T-helper 1 cell treated with Interleukin-12 subunit alpha and Interleukin-12 subunit beta and Interleukin-4 antibody, amounts not matched to agents 30 μg/mL and 1 μg/mL, for 36 hours (primary cell): ENCODE results near the gene BIN2.
"Not testable (repeated sequence)": the region's sequence is repeated elsewhere in the genome, so short reads cannot be mapped to it uniquely, and the experiment has no call there.

Experiments
- H3K27ac Mint-ChIP-seq: one replicate; pipeline ENCODE4 v1.8.0; 2021; ENCODE audit warnings: mild to moderate bottlenecking, mixed read lengths
- H3K27me3 Mint-ChIP-seq: one replicate; pipeline ENCODE4 v1.8.0; 2021; ENCODE audit warnings: low read depth, mixed read lengths
- H3K36me3 Mint-ChIP-seq: one replicate; pipeline ENCODE4 v1.8.0; 2021; ENCODE audit warnings: low read depth, mixed read lengths
- H3K4me1 Mint-ChIP-seq: one replicate; pipeline ENCODE4 v1.8.0; 2021; ENCODE audit warnings: low read depth, mixed read lengths
- H3K4me3 Mint-ChIP-seq: one replicate; pipeline ENCODE4 v1.8.0; 2021; ENCODE audit warnings: mild to moderate bottlenecking, moderate library complexity, mixed read lengths
- H3K9me3 Mint-ChIP-seq: one replicate; pipeline ENCODE4 v1.8.0; 2021; ENCODE audit warnings: mixed read lengths

Gene BIN2

DNA sequence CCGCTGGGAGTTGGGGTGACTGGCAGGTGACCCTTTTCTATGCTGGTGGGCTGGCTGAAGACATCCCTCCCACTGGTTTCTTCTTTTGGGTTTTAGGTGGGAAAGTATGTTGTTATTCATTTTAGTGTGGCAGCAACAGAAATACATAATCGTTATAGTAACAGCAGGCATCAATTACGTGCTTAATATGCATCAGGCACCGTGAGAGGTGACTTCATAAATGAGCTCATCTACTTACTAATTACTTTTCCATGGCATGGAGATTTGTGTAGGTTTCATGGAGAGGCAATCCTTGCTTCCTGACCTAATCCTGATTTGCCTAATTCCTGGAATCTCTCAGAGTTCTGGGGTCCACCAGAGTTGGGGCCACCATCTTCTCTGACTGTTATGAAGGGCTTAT is 35.9 kb upstream of the BIN2 start:
- peaks cover 13% of the 10 kb centered on the region for H3K27me3 Mint-ChIP-seq
- no peaks in the 10 kb centered on the region for H3K9me3 Mint-ChIP-seq
- H3K36me3 Mint-ChIP-seq, result peaks cover 15% of the 10 kb centered on the region
- peaks cover 7% of the 10 kb centered on the region for H3K4me1 Mint-ChIP-seq
- no peak overlapping the region for H3K4me3 Mint-ChIP-seq
- H3K27ac Mint-ChIP-seq, result no peak overlapping the region

DNA sequence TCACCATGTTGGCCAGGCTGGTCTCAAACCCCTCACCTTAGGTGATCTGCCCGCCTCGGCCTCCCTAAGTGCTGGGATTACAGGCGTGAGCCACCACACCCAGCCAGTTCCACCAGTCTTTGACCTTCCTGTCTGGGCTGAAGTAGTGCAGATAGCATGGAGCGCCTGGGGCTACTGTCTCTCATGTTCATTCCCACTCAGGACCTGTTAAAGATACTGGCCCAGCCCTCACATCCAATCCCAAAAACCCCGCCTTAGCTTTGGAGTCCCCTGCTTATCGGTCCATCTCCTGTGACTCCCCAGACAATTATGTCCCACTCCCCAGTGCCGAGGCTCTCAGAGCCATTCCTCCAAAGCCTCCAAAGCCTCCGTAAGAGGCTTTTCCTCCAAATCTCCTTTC is 34.5 kb upstream of the BIN2 start:
- H3K9me3 Mint-ChIP-seq, result no peaks in the 10 kb centered on the region
- peaks cover 7% of the 10 kb centered on the region for H3K4me1 Mint-ChIP-seq
- H3K4me3 Mint-ChIP-seq, result no peak overlapping the region
- peaks cover 15% of the 10 kb centered on the region for H3K36me3 Mint-ChIP-seq
- no peak overlapping the region for H3K27ac Mint-ChIP-seq
- H3K27me3 Mint-ChIP-seq, result peaks cover 13% of the 10 kb centered on the region

DNA sequence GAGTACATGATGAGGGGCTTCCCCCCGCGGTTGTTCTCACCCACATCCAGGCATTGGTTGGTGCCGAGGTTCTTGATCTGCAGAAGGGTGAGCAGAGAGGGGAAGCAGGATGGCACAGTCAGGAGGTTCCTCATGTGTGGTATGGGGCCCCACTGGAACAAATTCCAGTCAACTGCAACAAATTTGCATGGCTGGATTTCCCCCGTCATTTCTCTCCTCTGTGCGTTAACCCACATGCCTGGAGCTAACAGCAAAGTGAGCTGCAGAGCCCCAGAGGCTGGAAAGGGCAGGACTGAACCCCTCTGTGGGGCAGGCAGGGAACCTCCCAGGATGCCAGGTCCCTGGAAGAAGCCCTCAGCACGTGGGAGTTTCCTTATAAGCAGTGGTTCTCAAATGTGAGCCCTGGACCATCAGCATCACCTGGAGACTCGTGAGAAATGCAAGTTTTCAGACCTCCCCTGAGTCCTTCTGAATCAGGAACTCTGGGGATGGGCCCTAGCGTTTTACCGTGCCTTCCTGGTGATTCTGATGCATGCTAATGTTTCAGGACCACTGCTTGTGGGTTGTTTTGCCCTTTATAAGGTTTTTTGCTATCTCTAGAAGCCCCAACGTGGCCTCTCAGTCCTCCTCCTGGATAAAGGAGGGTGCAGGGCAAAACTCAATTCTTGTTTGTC is 33.5 kb upstream of the BIN2 start:
- Mint-ChIP-seq H3K27ac (no peak overlapping the region), H3K36me3 (peaks cover 12% of the 10 kb centered on the region)

DNA sequence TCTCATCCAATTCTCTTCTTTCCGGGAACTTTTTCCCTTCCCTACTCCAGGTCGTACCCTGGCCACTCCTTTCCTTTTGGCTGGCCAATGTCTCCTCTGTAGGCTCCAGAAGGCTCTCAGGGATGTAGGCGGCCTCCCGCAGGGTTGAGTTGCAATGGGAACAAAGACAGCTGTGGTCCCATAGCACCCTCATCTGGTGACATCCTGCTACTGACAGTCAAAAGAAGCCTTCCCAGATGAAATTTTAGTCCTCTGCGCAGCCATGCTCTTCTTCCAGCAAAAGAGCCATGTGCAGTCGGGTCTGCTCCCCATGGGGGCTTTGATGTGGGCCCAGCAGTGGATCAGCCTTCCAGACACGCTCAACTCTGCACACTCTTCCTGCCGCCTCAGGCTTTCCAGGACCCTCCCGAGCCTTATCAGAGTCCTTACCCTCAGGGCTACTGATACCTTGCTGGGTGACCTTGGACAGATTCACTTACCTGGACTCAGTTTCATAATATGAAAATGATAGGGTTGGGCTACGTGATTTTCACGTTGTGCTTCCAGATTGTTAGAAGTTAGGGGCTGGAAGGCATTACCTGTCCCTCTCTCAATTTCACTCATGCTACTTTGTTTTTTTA is 28.0 kb upstream of the BIN2 start:
- no peak overlapping the region for H3K4me3 Mint-ChIP-seq
- peaks cover 3% of the 10 kb centered on the region for H3K27me3 Mint-ChIP-seq
- no peak overlapping the region for H3K27ac Mint-ChIP-seq
- peaks cover 5% of the 10 kb centered on the region for H3K4me1 Mint-ChIP-seq
- no peaks in the 10 kb centered on the region for H3K9me3 Mint-ChIP-seq
- peaks cover 3% of the 10 kb centered on the region for H3K36me3 Mint-ChIP-seq

More for the DNA sequence above, 33.5 kb upstream of the BIN2 start:
- Mint-ChIP-seq H3K9me3 (no peaks in the 10 kb centered on the region), H3K27me3 (peaks cover 10% of the 10 kb centered on the region), H3K4me1 (peaks cover 7% of the 10 kb centered on the region), H3K4me3 (no peak overlapping the region)

DNA sequence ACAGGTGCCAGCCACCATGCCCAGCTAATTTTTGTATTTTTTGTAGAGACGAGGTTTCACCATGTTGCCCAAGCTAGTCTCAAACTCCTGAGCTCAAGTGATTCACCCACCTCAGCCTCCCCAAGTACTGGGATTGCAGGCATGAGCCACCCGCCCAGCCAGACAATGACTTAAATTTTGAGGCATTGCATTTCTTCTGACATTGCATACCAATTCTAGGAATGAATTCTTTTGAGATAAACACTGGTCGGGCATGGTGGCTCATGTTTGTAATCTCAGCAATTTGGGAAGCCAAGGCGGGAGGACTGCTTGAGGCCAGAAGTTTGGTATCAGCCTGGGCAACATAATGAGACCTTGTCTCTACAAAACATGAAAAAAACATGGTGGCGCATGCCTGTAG is 25.1 kb upstream of the BIN2 start:
- peaks cover 5% of the 10 kb centered on the region for H3K27me3 Mint-ChIP-seq
- no peaks in the 10 kb centered on the region for H3K9me3 Mint-ChIP-seq
- peaks cover 9% of the 10 kb centered on the region for H3K4me1 Mint-ChIP-seq
- H3K36me3 Mint-ChIP-seq, result no peaks in the 10 kb centered on the region
- H3K27ac Mint-ChIP-seq, result no peak overlapping the region
- H3K4me3 Mint-ChIP-seq, result no peak overlapping the region

DNA sequence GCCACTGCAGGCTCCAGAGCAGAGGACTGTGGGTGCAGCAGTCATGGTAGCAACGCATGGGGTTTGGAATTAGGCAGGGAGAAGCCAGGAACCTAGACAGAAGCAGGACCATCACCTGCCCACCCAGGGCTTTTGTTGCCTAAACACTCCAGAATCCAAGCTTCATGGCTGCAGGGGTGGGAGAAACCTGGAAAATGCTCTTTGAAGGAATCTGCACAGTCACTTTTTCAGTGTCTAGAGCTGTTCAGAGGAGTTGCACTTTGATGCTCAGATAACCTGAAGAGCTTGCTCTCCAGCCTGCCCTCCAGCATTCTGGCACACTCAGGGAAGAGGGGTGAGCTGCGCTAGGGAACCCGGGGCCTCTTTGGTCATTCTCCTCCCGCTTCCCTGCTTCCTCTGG is 24.1 kb upstream of the BIN2 start:
- no peak overlapping the region for H3K27ac Mint-ChIP-seq
- peaks cover 9% of the 10 kb centered on the region for H3K4me1 Mint-ChIP-seq
- peaks cover 5% of the 10 kb centered on the region for H3K27me3 Mint-ChIP-seq

DNA sequence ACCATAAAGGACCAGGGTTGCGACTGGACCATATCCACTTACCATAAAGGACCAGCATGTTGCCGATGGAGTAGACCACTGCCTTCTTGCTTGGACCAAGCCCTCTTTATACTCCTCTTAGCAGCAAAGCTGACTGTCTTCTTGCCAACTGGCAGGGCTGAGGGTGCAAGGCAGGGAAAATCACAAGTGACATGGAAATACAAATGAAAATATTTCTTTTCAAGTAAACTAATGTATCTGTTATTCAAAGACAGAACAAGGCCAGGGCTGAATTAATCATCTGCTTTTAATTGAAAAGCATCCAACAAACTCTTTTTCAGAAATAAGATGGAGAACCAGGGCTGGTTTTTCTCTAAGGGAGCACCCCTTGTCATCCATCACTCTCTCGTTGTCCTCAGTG is 22.6 kb upstream of the BIN2 start, which contains the start of gene CELA1:
Gene CELA1, minus strand, starts transcription at position 99 of the 400 bp plus-strand sequence. Its CDS starts 41 bp downstream, at position 58.
- Mint-ChIP-seq H3K27me3 (peaks cover 5% of the 10 kb centered on the region), H3K27ac (no peak within 1 kb of the TSS), H3K4me1 (peaks cover 8% of the 10 kb centered on the region), H3K9me3 (no peaks in the 10 kb centered on the region), H3K4me3 (no peak within 1 kb of the TSS), H3K36me3 (no peaks in the 10 kb centered on the region)

More for the DNA sequence above, 24.1 kb upstream of the BIN2 start:
- Mint-ChIP-seq H3K4me3 (no peak overlapping the region), H3K36me3 (no peaks in the 10 kb centered on the region), H3K9me3 (no peaks in the 10 kb centered on the region)

GRCh38 chr12:51345681-51346080 is 21.7 kb upstream of the BIN2 start:
- Mint-ChIP-seq H3K27ac (no peak overlapping the region), H3K36me3 (no peaks in the 10 kb centered on the region), H3K27me3 (peaks cover 10% of the 10 kb centered on the region), H3K4me1 (peaks cover 14% of the 10 kb centered on the region), H3K9me3 (no peaks in the 10 kb centered on the region), H3K4me3 (no peak overlapping the region)

DNA sequence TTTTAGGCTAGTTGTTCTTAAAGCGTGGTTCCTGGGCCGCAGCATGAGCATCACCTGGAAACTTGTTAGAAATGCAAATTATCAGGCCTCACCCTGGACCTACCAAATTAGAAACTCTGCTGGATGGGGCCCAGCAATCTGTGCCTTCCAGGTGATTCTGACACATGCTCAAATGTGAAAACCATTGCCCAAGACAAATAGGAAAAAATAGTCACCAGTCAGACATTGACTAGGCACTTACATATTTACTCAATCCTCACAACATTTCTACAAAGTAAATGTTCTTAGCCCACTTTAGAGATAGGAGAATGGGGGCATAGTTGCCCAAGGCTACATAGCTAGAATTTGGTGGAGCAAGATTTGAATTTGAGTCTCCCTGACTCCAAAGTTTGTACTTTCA is 19.2 kb upstream of the BIN2 start:
- Mint-ChIP-seq H3K4me3 (no peak overlapping the region), H3K9me3 (no peaks in the 10 kb centered on the region), H3K27me3 (peaks cover 10% of the 10 kb centered on the region), H3K36me3 (no peaks in the 10 kb centered on the region), H3K27ac (no peak overlapping the region), H3K4me1 (peaks cover 14% of the 10 kb centered on the region)

DNA sequence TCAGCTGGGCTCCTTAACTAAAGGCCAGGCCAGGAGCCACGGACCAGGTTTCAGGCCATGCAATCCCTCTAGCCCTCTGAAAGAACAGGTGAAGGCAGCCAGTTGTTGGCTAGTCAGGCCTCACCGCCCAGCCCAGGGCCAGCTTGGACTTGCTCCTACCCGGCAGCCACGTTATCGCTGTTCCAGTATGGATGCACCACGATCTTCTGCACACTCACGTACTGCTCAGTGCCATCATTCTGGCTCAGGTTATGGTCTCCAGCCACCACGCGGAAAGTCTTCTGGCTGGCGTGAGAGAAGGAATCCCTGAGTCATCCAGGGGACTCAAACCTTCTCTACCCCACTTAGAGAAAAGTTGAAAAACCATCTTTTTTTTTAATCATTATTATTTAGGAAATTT is 18.4 kb upstream of the BIN2 start:
- Mint-ChIP-seq H3K27ac (no peak overlapping the region), H3K9me3 (no peaks in the 10 kb centered on the region), H3K27me3 (peaks cover 10% of the 10 kb centered on the region), H3K36me3 (no peaks in the 10 kb centered on the region), H3K4me1 (peaks cover 14% of the 10 kb centered on the region), H3K4me3 (no peak overlapping the region)

GRCh38 chr12:51341251-51342007 is 17.5 kb upstream of the BIN2 start:
- Mint-ChIP-seq H3K4me3 (no peak overlapping the region), H3K27ac (peak overlapping the region; percentile 14), H3K4me1 (peaks cover 15% of the 10 kb centered on the region), H3K27me3 (peaks cover 5% of the 10 kb centered on the region), H3K9me3 (no peaks in the 10 kb centered on the region), H3K36me3 (no peaks in the 10 kb centered on the region)

DNA sequence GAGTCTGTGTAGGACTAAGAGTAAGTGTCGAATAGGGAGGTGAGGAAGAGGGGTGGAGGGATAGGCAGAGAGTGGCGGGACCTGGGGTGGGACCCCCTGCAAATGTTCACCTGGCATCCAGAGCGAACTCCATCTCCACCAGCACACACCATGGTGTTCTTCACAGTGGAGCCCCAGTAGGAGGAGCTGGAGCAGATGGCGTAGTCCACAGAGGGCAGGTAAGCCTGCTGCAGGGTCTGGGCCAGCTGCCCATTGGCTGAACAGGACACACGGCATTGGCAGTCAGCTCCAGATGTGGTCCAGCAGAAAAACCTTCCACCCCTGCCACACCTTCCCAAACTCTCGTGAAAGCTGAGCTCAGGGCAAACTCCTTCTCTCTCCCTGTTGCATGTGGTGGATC is 15.8 kb upstream of the BIN2 start:
- no peaks in the 10 kb centered on the region for H3K9me3 Mint-ChIP-seq

DNA sequence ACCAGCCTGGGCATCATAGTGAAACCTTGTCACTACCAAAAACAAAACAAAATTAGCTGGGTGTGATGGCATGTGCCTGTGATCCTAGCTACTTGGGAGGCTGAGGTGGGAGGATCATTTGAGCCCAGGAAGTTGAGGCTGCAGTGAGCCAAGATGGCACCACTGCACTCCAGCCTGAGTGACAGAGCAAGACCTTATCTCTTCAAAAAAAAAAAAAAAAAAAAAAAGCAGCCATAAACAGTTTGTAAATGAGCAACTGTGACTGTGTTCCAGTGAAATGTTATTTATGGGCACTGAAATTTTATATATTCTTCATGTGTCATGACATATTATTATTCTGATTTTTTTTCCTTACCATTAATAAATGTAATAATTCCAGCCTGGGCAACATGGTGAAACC is 13.4 kb upstream of the BIN2 start:
- H3K27ac Mint-ChIP-seq, H3K27me3 Mint-ChIP-seq, H3K36me3 Mint-ChIP-seq, H3K4me3 Mint-ChIP-seq, H3K9me3 Mint-ChIP-seq: not testable (repeated sequence)
- H3K4me1 Mint-ChIP-seq, result peaks cover 13% of the 10 kb centered on the region

More for the DNA sequence above, 15.8 kb upstream of the BIN2 start:
- peaks cover 13% of the 10 kb centered on the region for H3K4me1 Mint-ChIP-seq
- H3K36me3 Mint-ChIP-seq, result no peaks in the 10 kb centered on the region
- H3K4me3 Mint-ChIP-seq, result no peak overlapping the region
- H3K27ac Mint-ChIP-seq, result no peak overlapping the region
- peaks cover 5% of the 10 kb centered on the region for H3K27me3 Mint-ChIP-seq

DNA sequence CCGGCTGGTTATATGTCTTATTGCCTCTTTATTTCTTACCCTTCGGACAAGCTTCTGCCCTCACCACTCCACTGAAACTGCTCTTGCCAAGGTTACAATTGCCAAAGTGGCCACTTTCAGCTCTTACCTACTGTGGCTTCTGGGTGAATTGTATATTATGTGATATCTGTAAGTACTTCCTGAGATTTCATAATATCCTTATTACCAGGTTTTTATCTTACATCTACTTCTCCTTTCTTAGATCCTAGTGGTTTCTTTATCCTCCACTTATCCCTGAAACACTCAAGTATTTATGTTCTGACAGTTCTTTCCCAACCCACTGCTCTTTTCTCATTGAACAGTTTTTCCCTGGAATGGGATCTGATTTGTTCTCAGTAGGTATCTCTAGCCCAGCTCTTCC is 12.0 kb upstream of the BIN2 start:
- Mint-ChIP-seq H3K9me3 (no peaks in the 10 kb centered on the region), H3K4me3 (no peak overlapping the region), H3K27me3 (no peaks in the 10 kb centered on the region), H3K36me3 (no peaks in the 10 kb centered on the region), H3K4me1 (peaks cover 7% of the 10 kb centered on the region), H3K27ac (no peak overlapping the region)

DNA sequence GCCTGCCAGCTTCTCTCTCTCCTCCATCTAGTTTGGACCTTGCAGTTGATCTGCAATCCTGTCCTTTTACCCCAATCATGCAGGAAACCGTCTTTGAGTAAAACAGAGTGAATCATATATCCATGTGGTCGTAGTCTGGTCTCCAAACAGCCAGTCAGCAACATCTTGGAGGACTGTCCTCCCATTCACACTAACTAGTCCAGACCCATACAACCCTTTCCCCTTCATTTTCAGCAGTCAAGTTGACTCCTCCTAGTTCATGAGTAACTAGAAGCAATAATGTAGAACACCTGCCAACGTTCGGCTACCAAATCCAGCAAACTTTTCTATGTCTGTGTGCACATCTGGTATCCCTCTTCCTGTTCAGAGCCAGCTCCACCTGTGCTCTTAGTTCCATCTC is 10.8 kb upstream of the BIN2 start:
- no peaks in the 10 kb centered on the region for H3K36me3 Mint-ChIP-seq
- no peaks in the 10 kb centered on the region for H3K9me3 Mint-ChIP-seq
- peaks cover 14% of the 10 kb centered on the region for H3K4me1 Mint-ChIP-seq
- H3K27ac Mint-ChIP-seq, result no peak overlapping the region
- no peaks in the 10 kb centered on the region for H3K27me3 Mint-ChIP-seq
- H3K4me3 Mint-ChIP-seq, result no peak overlapping the region
